Fibroblast of skin of right biceps (primary cell): Measurements from ENCODE around the gene TMEM161B.
"Not testable (repeated sequence)": the region's sequence is repeated elsewhere in the genome, so short reads cannot be mapped to it uniquely, and the experiment has no call there.

ENCODE experiments used
- DNase-seq: peaks from one replicate; pipeline ENCODE4 v3.0.0-alpha.2; 2013

Gene TMEM161B

GRCh38 chr5:88268385-88269184 is at the start of gene TMEM161B:
Gene TMEM161B, minus strand, starts transcription at chr5:88268845. Its CDS starts 122 bp downstream, at chr5:88268723.
- peak; percentile 88 for DNase-seq

GRCh38 chr5:88304356-88304755 is 35.7 kb upstream of the TMEM161B start:
- no peak for DNase-seq

GRCh38 chr5:88298425-88298824 is 29.8 kb upstream of the TMEM161B start:
- peak; percentile 19 for DNase-seq

GRCh38 chr5:88290801-88291200 is 22.2 kb upstream of the TMEM161B start:
- peak; percentile 40 for DNase-seq

GRCh38 chr5:88288528-88289197 is 20.0 kb upstream of the TMEM161B start:
- DNase-seq, result no peak

- DNase-seq, result no peak
These were observed 19.3 kb upstream of the TMEM161B start for GRCh38 chr5:88287846-88288527.

- no peak for DNase-seq
These were observed 18.7 kb upstream of the TMEM161B start for GRCh38 chr5:88287302-88287701.

- no peak for DNase-seq
These were observed 15.0 kb upstream of the TMEM161B start for GRCh38 chr5:88283690-88284089.

GRCh38 chr5:88281322-88281721 is 12.7 kb upstream of the TMEM161B start:
- DNase-seq, result no peak

GRCh38 chr5:88279584-88279983 is 10.9 kb upstream of the TMEM161B start:
- DNase-seq, result no peak

- DNase-seq, result no peak
These were observed 7.7 kb upstream of the TMEM161B start for GRCh38 chr5:88276378-88276777.

GRCh38 chr5:88275581-88275980 is 6.9 kb upstream of the TMEM161B start:
- no peak for DNase-seq

GRCh38 chr5:88269222-88269771 is 652 bp upstream of the TMEM161B start:
- peak; percentile 1 for DNase-seq

- DNase-seq, result not testable (repeated sequence)
These were observed 4.1 kb downstream of the TMEM161B start for GRCh38 chr5:88264565-88264964.

GRCh38 chr5:88263349-88263748 is 5.3 kb downstream of the TMEM161B start:
- no peak for DNase-seq

GRCh38 chr5:88262116-88262515 is 6.5 kb downstream of the TMEM161B start:
- peak; percentile 19 for DNase-seq

- no peak for DNase-seq
These were observed 10.0 kb downstream of the TMEM161B start for GRCh38 chr5:88258636-88259035.

GRCh38 chr5:88256872-88257271 is 11.8 kb downstream of the TMEM161B start:
- no peak for DNase-seq

GRCh38 chr5:88256037-88256436 is 12.6 kb downstream of the TMEM161B start:
- no peak for DNase-seq

- no peak for DNase-seq
These were observed 14.3 kb downstream of the TMEM161B start for GRCh38 chr5:88254320-88254719.

GRCh38 chr5:88251048-88251711 is 17.5 kb downstream of the TMEM161B start:
- DNase-seq, result peak; percentile 27

GRCh38 chr5:88250010-88250409 is 18.6 kb downstream of the TMEM161B start:
- no peak for DNase-seq
